Measurements from ENCODE around the gene SYNE1.

GRCh38 chr6:152351110-152351509, 286.1 kb downstream of the SYNE1 start:
- TF ChIP-seq YY1 (IDR thresholded peaks at IDR 0.05; ENCODE audit: insufficient read depth, insufficient read length) = no peak
- TF ChIP-seq SUZ12 (IDR thresholded peaks at IDR 0.05; ENCODE audit: extremely low read depth, insufficient read depth, insufficient read length) = no peak
